ENCODE results near the gene TMEM121B. TPM values are rescaled to one million over a fixed set of nuclear protein-coding genes. Genes with fewer than 3 reads are reported as not detected.

TMEM121B gene
- total RNA-seq, 2 experiments from 2014 or later = not detected

DNA sequence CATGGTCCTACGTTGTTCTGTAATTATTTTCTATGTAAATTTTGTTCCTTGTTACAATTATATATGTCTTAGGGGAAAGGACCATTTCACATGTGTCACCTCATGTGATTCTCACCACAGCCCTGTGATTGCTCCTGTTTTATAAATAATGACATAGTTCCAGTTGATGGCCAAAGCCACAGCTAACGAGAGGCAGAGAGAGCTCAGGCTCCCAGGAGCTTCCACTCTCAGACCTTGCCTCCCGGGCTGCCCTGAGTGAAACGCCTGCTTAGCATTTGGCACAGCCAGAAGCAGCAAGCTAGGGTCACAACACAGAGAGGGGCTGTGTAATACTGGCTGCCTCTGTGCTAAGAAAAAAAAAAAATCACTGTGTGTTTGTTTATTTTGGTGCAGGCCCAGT, 5.9 kb downstream of the TMEM121B start:
- Mint-ChIP-seq H3K27me3 (peaks cover 10% of the 10 kb centered on the region), H3K36me3 (ENCODE audit: low read depth) (peaks cover 5% of the 10 kb centered on the region), H3K9me3 (no peaks in the 10 kb centered on the region), H3K4me3 (no peak overlapping the region), H3K4me1 (peaks cover 38% of the 10 kb centered on the region), H3K27ac (no peak overlapping the region)
- CTCF ChIA-PET = interaction anchor here (1.2 to 2.5 kb wide), 2 partner anchors 8 to 57 kb away, joined by 3 to 12 read pairs; no protein-coding TSS in a partner anchor
- DNase-seq = no peak
- POLR2A ChIA-PET = interaction anchor here (1.2 to 2.1 kb wide), 2 partner anchors 8 to 54 kb away, joined by 3 to 11 read pairs; no protein-coding TSS in a partner anchor

DNA sequence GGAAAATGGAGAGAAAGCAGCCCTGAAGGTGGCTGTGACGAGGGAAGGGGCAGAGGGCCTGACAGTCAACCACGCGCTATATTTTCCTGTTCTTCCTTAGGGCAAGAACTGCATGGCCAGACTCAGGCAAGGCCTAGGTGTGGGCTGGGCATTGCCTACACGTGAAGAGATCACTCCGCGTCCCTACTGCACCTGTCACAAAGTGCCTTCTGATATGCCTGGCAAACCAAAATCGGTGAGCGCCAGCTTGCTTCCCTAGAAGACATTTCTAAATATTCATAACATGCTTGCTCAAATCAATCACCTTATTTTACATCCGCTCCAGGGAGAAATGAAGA, 6.3 kb downstream of the TMEM121B start:
- no peak for DNase-seq
- Mint-ChIP-seq H3K4me3 (no peak overlapping the region), H3K9me3 (no peaks in the 10 kb centered on the region), H3K27ac (no peak overlapping the region), H3K4me1 (peaks cover 38% of the 10 kb centered on the region), H3K36me3 (ENCODE audit: low read depth) (peaks cover 6% of the 10 kb centered on the region), H3K27me3 (peaks cover 9% of the 10 kb centered on the region)
- POLR2A ChIA-PET = no interaction called here
- CTCF ChIA-PET = interaction anchor here (2.5 kb wide), 1 partner anchor 57 kb away, joined by 12 read pairs; no protein-coding TSS in a partner anchor

DNA sequence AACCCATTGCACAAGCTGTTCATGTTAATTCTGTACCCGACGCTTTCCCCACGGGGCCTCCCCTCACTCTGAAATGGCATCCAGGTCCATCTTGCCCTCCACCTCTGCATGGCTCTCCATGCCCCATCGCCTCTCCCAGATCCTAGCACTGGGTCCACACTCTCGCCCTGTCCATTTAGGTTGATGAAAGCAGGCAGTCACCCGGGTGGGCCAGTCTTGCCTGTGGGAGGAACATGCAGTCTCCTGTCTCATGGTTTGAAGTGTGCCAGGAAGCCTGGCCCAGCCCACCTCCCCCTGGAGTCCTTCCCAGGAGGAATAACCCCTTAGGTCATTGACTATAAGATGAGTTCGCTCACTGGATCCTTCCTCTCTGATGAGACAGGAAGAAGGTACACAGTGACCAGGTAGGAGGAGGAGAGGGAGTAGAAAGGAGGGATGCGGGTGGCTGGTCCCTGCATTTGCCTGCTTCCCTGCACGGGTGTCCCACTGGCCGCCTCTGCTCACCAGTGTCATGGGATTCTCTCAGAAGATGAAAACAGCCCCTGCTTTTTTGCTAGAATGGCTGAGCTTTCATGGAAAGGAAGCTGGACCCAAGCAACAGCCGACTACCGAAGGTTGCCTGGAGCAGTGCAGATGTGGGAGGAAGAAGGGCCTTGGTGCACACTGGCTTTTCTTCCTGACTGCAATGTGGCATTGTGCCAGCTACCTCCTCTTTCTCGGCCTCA, 6.8 kb downstream of the TMEM121B start:
- peaks cover 9% of the 10 kb centered on the region for H3K36me3 Mint-ChIP-seq (ENCODE audit: low read depth)
- no peak overlapping the region for H3K27ac Mint-ChIP-seq
- no peak for DNase-seq
- POLR2A ChIA-PET = interaction anchor here (1.5 kb wide), 1 partner anchor 12 kb away, joined by 5 read pairs; no protein-coding TSS in a partner anchor
- peaks cover 8% of the 10 kb centered on the region for H3K27me3 Mint-ChIP-seq
- H3K9me3 Mint-ChIP-seq = no peaks in the 10 kb centered on the region
- peaks cover 38% of the 10 kb centered on the region for H3K4me1 Mint-ChIP-seq
- CTCF ChIA-PET = no interaction called here
- no peak overlapping the region for H3K4me3 Mint-ChIP-seq

DNA sequence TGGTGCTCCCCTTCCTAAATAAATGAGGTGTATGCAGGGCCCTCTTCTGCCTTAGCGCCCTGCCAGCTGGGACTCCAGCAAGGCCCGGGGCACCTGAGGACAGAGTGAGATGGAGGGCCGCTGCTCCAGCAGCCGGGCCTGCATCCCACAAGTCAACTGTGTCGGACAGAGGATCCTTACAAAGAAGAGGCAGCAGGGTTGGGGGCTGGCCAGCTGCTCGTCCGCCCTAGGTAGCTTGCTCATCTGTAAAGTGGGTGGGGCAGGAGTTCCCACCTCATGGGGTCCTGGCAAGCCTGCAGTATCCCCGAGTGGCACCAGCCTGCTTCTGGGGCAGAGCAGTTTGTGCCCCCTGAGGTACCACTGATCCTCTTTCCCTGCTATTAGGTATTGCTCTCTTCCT, 7.6 kb downstream of the TMEM121B start:
- H3K4me3 Mint-ChIP-seq = no peak overlapping the region
- peaks cover 3% of the 10 kb centered on the region for H3K27me3 Mint-ChIP-seq
- no peak for DNase-seq
- ChIA-PET POLR2A (interaction anchor here (1.5 kb wide), 1 partner anchor 12 kb away, joined by 5 read pairs; no protein-coding TSS in a partner anchor), CTCF (no interaction called here)
- H3K9me3 Mint-ChIP-seq = no peaks in the 10 kb centered on the region
- H3K27ac Mint-ChIP-seq = no peak overlapping the region
- H3K4me1 Mint-ChIP-seq = peaks cover 32% of the 10 kb centered on the region
- peaks cover 9% of the 10 kb centered on the region for H3K36me3 Mint-ChIP-seq (ENCODE audit: low read depth)

DNA sequence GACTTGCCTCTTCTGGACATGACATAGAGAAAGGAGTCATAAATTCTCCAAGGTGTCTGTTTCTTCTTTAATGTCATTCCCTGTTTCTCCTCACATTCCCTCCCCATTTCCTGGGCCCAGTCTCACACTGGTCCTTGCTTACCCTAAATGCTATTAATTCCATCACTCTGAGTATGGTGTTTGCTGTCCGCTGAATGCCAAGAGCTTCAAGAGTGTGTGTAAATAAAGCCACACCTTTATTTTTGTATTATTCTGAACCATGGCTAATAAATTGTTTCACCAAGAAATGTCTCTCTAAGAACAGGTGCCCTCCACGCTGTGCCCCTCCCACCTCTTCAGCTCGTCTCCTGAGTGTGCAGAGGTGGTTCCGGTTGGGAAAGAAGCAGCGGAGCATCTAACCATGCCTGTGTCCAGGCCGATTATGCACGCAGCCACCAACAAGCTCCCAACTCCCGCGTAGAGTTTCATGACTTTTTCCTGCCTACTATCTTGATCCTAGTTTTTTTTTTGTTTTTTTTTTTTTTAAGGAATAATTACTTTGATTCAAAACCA, 8.6 kb downstream of the TMEM121B start:
- Mint-ChIP-seq H3K9me3 (no peaks in the 10 kb centered on the region), H3K36me3 (ENCODE audit: low read depth) (peaks cover 13% of the 10 kb centered on the region), H3K4me1 (peaks cover 25% of the 10 kb centered on the region), H3K4me3 (no peak overlapping the region), H3K27ac (no peak overlapping the region), H3K27me3 (no peaks in the 10 kb centered on the region)
- CTCF ChIA-PET = no interaction called here
- no peak for DNase-seq
- POLR2A ChIA-PET = no interaction called here

DNA sequence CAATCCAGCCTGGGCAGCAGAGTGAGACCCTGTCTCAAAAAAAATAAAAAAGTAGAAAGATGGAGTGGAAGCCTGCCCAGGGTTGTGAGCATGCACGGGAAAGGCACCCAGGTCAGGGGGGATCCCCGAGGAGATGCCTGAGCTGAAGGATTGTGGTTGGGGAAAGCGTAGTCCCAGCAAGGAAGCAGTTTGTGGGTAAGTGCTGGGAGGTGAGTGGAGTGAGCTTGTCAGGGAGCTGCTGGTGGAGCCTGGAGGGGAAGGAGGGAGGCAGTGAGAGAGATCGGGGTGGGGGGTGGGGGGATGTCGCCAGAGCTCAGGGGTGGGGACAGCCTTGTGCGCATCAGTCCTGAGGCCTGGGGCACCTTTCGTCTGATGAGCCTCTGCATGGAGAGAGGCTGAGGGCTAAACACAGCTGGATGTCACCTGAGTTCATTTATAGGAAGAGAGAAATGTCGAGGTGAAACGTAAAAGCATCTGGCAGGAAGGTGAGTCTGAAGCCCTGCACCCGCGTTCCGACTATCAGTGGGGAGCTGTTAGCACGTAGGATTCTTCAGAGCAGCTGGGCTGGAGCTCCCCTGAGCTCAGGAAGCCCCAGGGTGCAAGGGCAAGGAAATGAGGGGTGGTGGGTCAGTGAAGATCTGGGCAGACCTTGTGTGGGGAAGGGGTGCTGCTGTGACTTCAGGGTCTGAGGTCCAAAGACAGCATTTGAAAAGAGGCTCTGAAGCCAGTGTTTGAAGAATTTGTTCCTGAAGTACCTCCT, 10.2 kb downstream of the TMEM121B start:
- Mint-ChIP-seq H3K27me3 (no peaks in the 10 kb centered on the region), H3K27ac (no peak overlapping the region), H3K4me3 (no peak overlapping the region), H3K9me3 (no peaks in the 10 kb centered on the region), H3K36me3 (ENCODE audit: low read depth) (peaks cover 25% of the 10 kb centered on the region), H3K4me1 (peaks cover 25% of the 10 kb centered on the region)
- ChIA-PET POLR2A (no interaction called here), CTCF (interaction anchor here (0.5 kb wide), 1 partner anchor 556 kb away, joined by 3 read pairs; no protein-coding TSS in a partner anchor)
- no peak for DNase-seq

DNA sequence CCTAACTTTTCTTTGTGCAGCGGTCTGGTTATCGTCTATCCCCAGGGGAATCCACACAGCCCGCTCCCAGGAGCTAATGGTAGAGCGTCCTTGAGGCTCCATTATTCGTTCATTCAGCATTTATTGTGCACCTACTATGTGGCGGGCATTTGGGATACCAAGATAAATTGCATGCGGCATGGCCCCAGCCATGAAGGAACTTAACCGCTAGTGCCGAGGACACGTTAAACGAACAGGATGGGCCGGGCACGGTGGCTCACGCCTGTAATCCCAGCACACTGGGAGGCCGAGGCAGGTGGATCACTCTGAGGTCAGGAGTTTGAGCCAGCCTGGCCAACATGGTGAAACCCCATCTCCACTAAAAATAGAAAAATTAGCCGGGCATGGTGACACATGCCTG, 11.2 kb downstream of the TMEM121B start:
- no peak overlapping the region for H3K4me3 Mint-ChIP-seq
- peaks cover 29% of the 10 kb centered on the region for H3K4me1 Mint-ChIP-seq
- POLR2A ChIA-PET = no interaction called here
- H3K9me3 Mint-ChIP-seq = no peaks in the 10 kb centered on the region
- H3K36me3 Mint-ChIP-seq (ENCODE audit: low read depth) = peaks cover 34% of the 10 kb centered on the region
- CTCF ChIA-PET = no interaction called here
- DNase-seq = no peak
- H3K27ac Mint-ChIP-seq = no peak overlapping the region
- no peaks in the 10 kb centered on the region for H3K27me3 Mint-ChIP-seq

DNA sequence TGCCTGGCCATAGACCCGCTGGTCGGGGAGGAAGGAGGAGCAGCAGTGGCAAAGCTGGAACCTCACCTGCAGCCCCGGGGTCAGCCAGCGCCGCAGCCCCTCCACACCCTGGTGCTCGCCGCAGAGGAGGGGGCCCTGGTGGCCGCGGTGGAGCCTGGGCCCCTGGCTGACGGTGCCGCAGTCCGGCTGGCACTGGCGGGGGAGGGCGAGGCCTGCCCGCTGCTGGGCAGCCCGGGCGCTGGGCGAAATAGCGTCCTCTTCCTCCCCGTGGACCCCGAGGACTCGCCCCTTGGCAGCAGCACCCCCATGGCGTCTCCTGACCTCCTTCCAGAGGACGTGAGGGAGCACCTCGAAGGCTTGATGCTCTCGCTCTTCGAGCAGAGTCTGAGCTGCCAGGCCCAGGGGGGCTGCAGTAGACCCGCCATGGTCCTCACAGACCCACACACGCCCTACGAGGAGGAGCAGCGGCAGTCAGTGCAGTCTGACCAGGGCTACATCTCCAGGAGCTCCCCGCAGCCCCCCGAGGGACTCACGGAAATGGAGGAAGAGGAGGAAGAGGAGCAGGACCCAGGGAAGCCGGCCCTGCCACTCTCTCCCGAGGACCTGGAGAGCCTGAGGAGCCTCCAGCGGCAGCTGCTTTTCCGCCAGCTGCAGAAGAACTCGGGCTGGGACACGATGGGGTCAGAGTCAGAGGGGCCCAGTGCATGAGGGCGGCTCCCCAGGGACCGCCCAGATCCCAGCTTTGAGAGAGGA, 11.9 kb downstream of the TMEM121B start:
- Mint-ChIP-seq H3K9me3 (no peaks in the 10 kb centered on the region), H3K36me3 (ENCODE audit: low read depth) (peaks cover 39% of the 10 kb centered on the region), H3K4me3 (no peak overlapping the region), H3K27me3 (no peaks in the 10 kb centered on the region), H3K27ac (no peak overlapping the region), H3K4me1 (peaks cover 30% of the 10 kb centered on the region)
- ChIA-PET CTCF (no interaction called here), POLR2A (no interaction called here)
- DNase-seq = no peak

DNA sequence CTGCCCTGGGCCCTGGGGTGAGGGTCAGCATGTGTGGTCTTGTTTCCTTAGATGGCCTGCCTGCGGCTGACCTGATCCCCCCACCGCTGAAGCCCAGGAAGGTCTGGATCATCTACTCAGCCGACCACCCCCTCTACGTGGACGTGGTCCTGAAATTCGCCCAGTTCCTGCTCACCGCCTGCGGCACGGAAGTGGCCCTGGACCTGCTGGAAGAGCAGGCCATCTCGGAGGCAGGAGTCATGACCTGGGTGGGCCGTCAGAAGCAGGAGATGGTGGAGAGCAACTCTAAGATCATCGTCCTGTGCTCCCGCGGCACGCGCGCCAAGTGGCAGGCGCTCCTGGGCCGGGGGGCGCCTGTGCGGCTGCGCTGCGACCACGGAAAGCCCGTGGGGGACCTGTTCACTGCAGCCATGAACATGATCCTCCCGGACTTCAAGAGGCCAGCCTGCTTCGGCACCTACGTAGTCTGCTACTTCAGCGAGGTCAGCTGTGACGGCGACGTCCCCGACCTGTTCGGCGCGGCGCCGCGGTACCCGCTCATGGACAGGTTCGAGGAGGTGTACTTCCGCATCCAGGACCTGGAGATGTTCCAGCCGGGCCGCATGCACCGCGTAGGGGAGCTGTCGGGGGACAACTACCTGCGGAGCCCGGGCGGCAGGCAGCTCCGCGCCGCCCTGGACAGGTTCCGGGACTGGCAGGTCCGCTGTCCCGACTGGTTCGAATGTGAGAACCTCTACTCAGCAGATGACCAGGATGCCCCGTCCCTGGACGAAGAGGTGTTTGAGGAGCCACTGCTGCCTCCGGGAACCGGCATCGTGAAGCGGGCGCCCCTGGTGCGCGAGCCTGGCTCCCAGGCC, 12.7 kb downstream of the TMEM121B start:
- POLR2A ChIA-PET = interaction anchor here (2.5 kb wide), 1 partner anchor 11 kb away, joined by 12 read pairs; no protein-coding TSS in a partner anchor
- Mint-ChIP-seq H3K27ac (no peak overlapping the region), H3K4me3 (no peak overlapping the region), H3K36me3 (ENCODE audit: low read depth) (peaks cover 41% of the 10 kb centered on the region), H3K27me3 (no peaks in the 10 kb centered on the region), H3K9me3 (no peaks in the 10 kb centered on the region), H3K4me1 (peaks cover 30% of the 10 kb centered on the region)
- no peak for DNase-seq
- CTCF ChIA-PET = interaction anchor here (2.0 kb wide), 1 partner anchor 63 kb away, joined by 9 read pairs; no protein-coding TSS in a partner anchor

DNA sequence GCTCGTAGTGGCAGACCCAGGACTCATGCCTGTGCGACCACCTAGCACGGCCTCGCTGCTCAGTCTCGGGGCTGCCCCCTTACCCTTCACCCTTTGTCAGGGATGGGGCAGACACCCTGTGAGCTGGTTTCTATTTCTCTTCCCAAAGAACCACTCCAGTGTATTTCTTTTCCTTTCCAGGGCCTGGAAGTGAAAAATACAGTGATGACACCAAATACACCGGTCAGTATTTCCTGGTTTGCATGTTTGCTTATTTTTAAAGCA, 13.7 kb downstream of the TMEM121B start:
- H3K4me1 Mint-ChIP-seq = peaks cover 33% of the 10 kb centered on the region
- DNase-seq = no peak
- H3K9me3 Mint-ChIP-seq = no peaks in the 10 kb centered on the region
- POLR2A ChIA-PET = interaction anchor here (1.1 to 2.5 kb wide), 6 partner anchors 9 to 50 kb away, joined by 3 to 12 read pairs (median 8); no protein-coding TSS in a partner anchor
- CTCF ChIA-PET = interaction anchor here (0.9 to 2.0 kb wide), 3 partner anchors 9 to 64 kb away, joined by 3 to 9 read pairs (median 6); no protein-coding TSS in a partner anchor
- peaks cover 47% of the 10 kb centered on the region for H3K36me3 Mint-ChIP-seq (ENCODE audit: low read depth)
- peak overlapping the region; percentile 86 for H3K27ac Mint-ChIP-seq
- no peak overlapping the region for H3K4me3 Mint-ChIP-seq
- H3K27me3 Mint-ChIP-seq = no peaks in the 10 kb centered on the region

DNA sequence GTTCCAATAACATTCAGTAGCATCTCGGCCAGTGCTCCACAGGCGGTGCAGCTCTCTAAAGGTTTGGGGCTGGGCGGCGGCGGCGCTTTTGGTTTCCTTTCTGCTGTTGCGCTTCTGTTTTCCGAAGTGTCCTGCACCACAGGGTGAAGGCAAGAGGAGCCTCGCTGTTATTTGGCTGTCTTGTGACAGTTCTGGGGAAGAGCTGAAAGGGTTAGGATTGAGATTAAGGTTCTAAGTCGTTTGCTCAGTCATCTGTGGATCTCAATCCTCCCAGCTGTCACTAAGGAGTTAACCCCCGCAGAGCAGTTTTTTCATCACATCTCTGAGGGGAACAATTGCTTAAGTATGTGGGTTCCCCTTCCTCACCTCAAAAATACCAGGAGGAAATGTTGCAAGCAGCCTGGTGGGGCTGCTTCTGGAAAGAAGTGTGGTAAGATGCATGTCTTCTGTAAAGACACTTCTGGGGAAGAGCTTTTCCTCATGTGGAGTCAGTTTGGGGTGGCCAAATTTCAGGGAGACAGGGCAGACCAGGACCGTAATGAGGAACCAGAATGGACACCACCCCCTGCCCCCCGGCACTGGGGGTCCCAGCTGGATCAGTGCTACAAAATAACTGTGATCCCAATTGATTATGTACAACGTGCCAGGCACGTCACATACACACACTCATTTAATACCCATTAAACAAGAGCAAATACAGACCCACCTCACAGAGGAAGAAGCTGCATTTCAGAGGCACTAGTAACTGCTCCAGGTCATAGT, 14.2 kb downstream of the TMEM121B start:
- CTCF ChIA-PET = interaction anchor here (0.9 to 2.0 kb wide), 3 partner anchors 9 to 65 kb away, joined by 3 to 9 read pairs (median 6); no protein-coding TSS in a partner anchor
- peak; percentile 66 for DNase-seq
- H3K36me3 Mint-ChIP-seq (ENCODE audit: low read depth) = peaks cover 52% of the 10 kb centered on the region
- POLR2A ChIA-PET = interaction anchor here (1.1 to 2.5 kb wide), 9 partner anchors 9 to 112 kb away, joined by 3 to 12 read pairs (median 4); partner anchors contain the start of genes ADA2, HDHD5 and IL17RA
- peak overlapping the region; percentile 86 for H3K27ac Mint-ChIP-seq
- peak overlapping the region; percentile 54 for H3K4me3 Mint-ChIP-seq
- no peaks in the 10 kb centered on the region for H3K9me3 Mint-ChIP-seq
- no peaks in the 10 kb centered on the region for H3K27me3 Mint-ChIP-seq
- peaks cover 34% of the 10 kb centered on the region for H3K4me1 Mint-ChIP-seq

All from activated CD4-positive, alpha-beta memory T cell treated with anti-CD3 and anti-CD28 coated beads, Interleukin-2, amount 10 ng/mL, durations not matched to agents 7 days and 5 days (primary cell).